GM10266 (cell line): ENCODE measurements around the gene CRYBA1.
"Not testable (repeated sequence)": the region's sequence is repeated elsewhere in the genome, so short reads cannot be mapped to it uniquely, and the experiment has no call there.

ENCODE experiments used
- DNase-seq: peaks from one replicate; pipeline ENCODE4 v3.0.0; 2012; ENCODE audit errors: extremely low spot score
- CTCF ChIP-seq: IDR thresholded peaks from 2 replicates; pipeline ENCODE4 v1.5.1; 2012; ENCODE audit warnings: mild to moderate bottlenecking, low read depth; ENCODE audit not compliant: control insufficient read depth, insufficient read depth; ENCODE audit errors: missing control alignments

The CRYBA1 gene

DNA sequence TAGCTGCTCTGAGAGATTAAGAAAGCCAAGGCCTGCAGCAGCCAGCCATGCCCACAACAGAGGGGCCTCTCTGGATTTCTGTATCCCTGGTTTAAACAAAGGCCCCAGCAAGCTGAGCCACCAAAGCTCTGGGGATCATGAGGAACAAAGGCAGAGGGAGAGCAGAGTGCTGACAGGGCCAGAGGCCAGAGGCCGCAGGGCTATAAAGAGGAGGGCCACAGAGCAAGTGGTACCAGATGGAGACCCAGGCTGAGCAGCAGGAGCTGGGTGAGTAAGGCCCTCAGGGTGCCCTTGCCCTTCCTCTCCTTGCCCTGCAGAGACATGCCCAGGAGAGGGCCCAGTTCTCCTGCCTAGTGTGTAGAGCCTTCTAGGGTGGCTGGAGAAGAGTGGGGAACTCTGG lies at the start of gene CRYBA1:
CRYBA1 (plus strand) TSS at position 232 of the 400 bp plus-strand sequence; CDS start at position 237, 5 bp downstream.
- no peak for TF ChIP-seq CTCF
- no peak for DNase-seq

DNA sequence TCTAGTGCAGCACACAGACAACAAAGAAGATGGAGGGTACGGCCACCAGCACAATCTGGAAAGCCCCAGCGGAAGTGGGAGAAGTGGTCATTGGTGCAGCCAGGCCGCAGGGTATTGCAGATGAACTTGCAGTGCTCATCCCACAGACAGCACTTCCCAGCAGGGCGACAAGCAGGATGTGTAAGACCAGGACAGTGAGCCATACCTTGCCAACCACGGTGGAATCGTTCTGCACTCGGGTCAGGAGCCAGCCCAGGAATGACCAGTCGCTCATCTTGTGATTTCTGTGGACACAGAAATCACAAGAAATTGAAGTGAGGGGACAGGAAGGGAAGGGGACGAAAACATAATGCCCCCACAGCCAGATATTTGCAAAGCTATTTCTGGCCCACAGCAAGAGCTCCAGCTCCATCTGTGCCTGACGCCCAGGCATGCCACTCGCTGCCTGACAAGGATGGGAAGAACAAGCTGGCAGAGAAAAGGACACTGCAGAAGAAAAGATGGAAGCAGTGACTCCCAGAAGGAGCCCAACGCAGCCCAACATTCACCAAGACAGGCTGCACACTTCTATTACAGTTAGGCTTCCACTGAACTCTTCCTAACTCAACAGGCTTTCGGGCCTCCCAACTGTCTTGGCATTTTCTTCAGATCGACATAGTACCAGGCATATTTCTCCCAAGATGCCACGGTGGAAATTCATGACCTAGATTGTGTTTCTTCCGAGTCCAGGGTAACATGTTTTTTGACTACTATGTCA lies 49.0 kb upstream of the CRYBA1 start:
- TF ChIP-seq CTCF = no peak
- no peak for DNase-seq

- not testable (repeated sequence) for DNase-seq
These were observed 42.4 kb upstream of the CRYBA1 start for GRCh38 chr17:29204068-29204804.

DNA sequence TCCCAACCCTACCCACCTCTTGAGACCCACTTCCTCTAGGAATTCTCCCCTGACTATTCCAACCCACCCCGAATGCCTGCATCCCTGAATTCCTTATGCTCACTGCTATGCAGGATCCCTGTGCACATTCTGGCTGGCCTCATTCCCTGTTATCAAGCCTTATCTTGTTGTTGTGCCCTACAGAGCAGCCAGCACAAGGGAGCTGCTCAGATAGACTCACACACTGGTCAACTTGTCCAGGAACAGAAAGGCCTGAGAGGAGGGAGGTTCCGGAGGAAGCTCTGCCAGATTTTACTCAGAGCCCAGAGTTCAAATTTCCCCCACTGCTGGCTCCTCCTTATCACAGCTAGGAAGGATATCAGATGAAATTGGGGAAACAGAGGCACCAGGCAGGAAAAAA lies 41.6 kb upstream of the CRYBA1 start:
- DNase-seq = no peak

GRCh38 chr17:29207975-29208374 lies 38.7 kb upstream of the CRYBA1 start:
- no peak for TF ChIP-seq CTCF
- no peak for DNase-seq

More for the DNA sequence above, 41.6 kb upstream of the CRYBA1 start:
- no peak for TF ChIP-seq CTCF

DNA sequence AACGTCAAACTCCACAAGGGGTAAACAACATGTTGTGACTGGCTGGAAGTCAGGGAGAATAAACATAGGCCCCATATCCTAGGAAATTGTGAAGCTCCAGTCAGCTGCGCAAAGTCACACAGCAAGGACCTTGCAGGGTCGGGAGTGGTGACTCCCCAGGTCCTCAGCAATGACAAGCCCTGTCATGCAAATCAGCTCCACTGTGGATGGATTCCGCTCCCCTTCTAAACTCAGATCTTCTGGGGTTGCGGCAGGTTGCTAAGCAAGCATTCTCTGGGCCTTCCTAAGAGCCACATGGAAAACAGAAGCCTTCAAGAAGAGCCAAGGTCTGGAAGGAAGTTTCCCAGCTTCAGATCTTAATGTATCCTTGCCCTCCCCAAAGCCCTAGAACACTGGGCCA lies 37.6 kb upstream of the CRYBA1 start:
- TF ChIP-seq CTCF = no peak
- DNase-seq = no peak

DNA sequence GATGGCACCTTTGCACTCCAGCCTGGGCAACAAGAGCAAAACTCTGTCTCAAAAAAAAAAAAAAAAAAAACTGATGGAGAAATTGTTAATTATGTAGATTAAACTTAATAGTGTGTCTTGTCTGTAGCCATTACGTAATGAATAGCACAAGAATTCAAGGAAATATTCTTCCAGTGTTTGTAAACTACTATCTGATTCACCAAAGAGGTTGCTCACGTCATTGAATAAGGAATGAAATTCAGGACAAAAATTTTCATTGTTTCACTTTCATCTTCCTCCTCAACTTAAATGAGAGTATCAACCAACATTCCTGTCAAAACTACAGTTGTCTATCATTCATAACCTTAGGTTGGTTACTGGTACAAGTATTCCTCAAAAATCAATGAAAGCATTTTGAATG lies 35.8 kb upstream of the CRYBA1 start:
- no peak for DNase-seq
- no peak for TF ChIP-seq CTCF
